ENCODE measurements around the gene F2.

Gene F2

DNA sequence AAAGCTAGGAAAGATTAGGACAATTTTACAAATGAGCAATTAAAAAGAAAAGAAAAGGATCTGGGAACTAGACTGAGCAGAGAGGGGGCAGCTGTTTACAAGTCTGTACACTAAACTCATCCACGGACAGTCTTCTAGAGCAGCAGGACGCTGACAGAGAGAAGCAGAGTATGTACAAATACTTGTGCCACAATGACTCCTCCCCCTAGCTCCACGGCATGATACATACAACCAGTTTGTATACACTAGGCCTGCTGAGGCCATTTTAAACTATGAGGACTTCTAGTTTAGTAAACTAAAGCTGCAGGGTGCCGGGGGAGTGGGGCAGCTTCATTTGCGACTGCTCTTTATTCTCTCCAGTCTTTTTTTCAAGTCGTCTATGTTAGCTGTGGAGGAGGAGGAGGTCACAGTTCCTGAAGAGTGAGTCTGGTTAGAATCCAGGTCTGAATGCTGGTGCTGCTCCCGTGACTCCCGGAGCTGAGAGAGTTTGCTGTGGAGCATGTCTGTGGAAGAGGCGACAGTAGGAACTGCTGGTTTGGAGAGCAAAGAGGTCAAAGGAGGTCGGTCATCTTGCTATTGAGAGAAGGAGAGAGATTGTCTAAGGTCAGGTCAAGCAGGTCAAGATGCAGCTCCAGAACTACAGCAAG, 24.8 kb downstream of the F2 start:
- TF ChIP-seq JUND (IDR thresholded peaks at IDR 0.05; ENCODE audit: low read depth): no peak
- in situ Hi-C loops (cut with HindIII; ENCODE audit: low pct_unique_long_range_greater_than_20kb, low sequenced_read_pairs): no loop called here
- DNase-seq (ENCODE audit: low read depth in 1 of 2, low spot score in 1 of 2): no peak

DNA sequence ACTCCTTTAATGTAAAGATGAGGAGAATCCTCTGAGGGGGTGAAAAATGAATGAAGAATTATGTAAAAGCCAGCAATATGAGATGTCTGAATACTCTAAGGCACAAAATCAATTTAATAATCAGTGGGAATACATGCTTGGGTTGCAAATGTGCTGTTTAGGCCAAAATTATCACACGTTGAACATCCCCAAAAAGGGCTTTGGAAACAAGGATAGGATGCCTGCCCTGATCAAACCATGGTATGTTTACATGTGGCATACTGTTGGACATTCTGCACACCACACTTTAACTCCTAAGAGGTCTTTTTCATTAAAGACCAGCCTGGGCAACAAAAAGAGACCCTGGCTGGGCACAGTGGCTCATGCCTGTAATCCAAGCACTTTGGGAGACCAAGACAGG, 26.3 kb downstream of the F2 start:
- TF ChIP-seq JUND (IDR thresholded peaks at IDR 0.05; ENCODE audit: low read depth): no peak
- DNase-seq (ENCODE audit: low read depth in 1 of 2, low spot score in 1 of 2): no peak
- in situ Hi-C loops (cut with HindIII; ENCODE audit: low pct_unique_long_range_greater_than_20kb, low sequenced_read_pairs): no loop called here

DNA sequence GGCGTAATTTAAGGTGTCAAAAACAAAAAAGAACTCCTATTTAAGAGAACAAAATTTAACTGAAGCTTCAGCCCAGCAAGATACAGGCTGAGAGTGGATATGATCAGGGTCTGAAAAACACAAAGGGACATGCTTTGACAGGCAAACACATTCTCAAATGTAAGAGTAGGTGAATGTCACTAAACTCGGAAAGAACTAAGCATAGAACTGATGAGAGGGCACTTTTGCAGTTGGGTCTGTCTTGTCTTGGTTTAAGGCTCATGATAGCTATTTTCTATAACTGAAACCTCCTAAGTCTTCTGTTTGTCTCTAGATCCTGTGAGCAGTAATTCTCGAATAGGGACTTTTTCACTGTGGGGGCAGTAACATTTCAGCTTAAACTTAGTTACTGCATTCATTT, 27.0 kb downstream of the F2 start:
- no peak for TF ChIP-seq JUND (IDR thresholded peaks at IDR 0.05; ENCODE audit: low read depth)
- no peak for DNase-seq (ENCODE audit: low read depth in 1 of 2, low spot score in 1 of 2)
- in situ Hi-C loops (cut with HindIII; ENCODE audit: low pct_unique_long_range_greater_than_20kb, low sequenced_read_pairs): no loop called here

DNA sequence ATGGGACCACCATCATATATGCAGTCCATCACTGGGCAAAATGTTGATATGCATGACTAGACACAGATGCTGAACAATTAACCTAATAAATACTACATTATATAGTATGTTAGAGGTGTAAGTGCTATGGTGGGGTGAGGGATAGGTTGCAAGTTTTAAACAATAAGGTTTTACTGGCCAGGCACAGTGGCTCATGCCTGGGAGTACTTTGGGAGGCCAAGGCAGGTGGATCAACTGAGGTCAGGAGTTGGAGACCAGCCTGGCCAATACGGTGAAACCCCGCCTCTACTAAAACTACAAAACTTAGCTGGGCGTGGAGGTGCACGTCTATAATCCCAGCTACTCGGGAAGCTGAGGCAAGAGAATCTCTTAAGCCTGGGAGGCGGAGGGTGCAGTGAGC, 28.1 kb downstream of the F2 start:
- no peak for TF ChIP-seq JUND (IDR thresholded peaks at IDR 0.05; ENCODE audit: low read depth)
- in situ Hi-C loops (cut with HindIII; ENCODE audit: low pct_unique_long_range_greater_than_20kb, low sequenced_read_pairs): no loop called here

DNA sequence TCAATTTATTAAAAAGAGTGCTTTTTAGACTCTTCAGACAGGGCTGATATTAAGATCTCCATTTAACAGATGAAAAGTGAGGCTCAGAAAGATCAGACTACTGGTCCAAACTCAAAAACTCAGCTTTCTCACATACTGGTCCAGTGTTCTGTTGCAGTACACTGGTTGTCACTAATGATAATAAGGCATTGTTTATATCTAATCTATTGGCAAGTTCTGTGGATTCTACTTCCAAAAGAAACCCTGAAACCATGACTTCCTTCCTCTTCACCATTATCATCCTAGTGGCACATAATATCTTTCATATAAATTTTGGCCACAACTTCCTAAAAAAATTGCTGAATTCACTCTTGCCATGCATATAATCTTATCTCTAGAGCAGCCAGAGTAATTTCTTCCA, 36.9 kb downstream of the F2 start:
- in situ Hi-C loops (cut with HindIII; ENCODE audit: low pct_unique_long_range_greater_than_20kb, low sequenced_read_pairs): no loop called here
- DNase-seq (ENCODE audit: low read depth in 1 of 2, low spot score in 1 of 2): no peak
- TF ChIP-seq JUND (IDR thresholded peaks at IDR 0.05; ENCODE audit: low read depth): no peak

More for the DNA sequence above, 28.1 kb downstream of the F2 start:
- DNase-seq (ENCODE audit: low read depth in 1 of 2, low spot score in 1 of 2): no peak

DNA sequence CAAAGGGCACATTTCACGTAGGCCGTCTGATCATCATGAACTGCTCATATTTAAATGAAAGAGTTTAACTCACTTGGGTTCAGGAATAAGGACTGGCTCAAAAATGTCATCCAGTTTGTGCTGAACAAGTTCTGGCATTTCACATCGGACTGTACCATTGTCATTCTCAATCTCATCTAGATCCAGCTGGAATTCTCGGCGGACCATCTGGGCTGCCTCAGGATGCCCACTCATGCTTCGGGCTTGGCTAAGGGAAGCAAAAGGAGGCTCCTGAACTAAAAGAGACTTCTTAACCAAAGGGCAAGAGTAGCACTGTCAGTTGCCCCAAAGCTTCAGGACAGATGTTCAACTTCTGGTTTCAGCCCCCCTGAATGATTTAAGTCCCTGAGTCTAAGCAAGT, 40.2 kb downstream of the F2 start:
- in situ Hi-C loops (cut with HindIII; ENCODE audit: low pct_unique_long_range_greater_than_20kb, low sequenced_read_pairs): no loop called here
- no peak for TF ChIP-seq JUND (IDR thresholded peaks at IDR 0.05; ENCODE audit: low read depth)
- DNase-seq (ENCODE audit: low read depth in 1 of 2, low spot score in 1 of 2): no peak

DNA sequence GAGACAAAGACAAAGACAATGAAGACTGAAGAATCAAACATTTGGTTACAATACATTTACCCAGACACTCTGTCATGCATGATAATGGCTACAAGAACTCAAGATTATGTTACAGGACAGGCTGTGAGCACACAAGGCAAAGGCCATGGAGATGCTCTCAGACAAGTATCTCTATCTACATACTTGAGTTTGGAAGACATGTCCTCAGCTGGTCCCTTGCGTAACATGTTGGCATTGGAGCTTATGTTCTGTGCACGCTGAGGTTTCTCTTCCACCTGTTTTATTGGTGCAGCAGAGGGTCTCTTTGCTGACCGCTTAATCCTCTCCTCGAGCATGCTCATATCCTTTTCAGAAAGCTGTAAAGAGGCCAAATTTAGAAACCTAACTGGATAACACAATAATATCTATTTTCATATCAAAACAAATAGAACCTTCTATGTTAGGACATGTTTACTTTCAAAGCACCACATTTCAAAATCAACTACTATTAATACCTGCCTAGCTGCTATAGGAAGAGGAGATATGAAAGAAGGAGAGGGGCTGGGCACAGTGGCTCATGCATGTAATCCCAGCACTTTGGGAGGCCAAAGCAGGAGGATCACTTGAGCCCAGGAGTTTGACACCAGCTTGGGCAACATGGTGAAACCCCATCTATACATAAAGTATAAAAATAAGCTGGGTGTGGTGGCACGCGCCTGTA, 41.6 kb downstream of the F2 start:
- in situ Hi-C loops (cut with HindIII; ENCODE audit: low pct_unique_long_range_greater_than_20kb, low sequenced_read_pairs): no loop called here
- TF ChIP-seq JUND (IDR thresholded peaks at IDR 0.05; ENCODE audit: low read depth): no peak
- no peak for DNase-seq (ENCODE audit: low read depth in 1 of 2, low spot score in 1 of 2)

DNA sequence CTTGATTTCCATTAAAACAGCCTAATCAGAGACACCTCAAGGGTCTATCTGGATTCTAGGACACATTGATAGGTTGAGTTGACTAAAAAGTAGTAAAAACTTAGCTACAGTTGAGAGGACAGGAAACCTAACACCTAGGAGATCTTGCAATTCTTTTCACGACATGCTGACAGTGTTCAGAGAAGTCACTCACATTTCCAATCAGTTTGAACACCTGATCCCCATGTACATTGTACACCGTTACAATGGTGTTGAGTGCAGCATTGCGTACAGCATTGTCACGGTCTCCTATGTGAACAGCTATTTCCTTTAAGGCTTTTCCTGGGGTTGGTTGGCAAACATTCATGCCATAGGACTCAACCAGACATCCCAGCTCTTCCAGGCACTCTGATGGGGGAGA, 42.8 kb downstream of the F2 start:
- no peak for TF ChIP-seq JUND (IDR thresholded peaks at IDR 0.05; ENCODE audit: low read depth)
- DNase-seq (ENCODE audit: low read depth in 1 of 2, low spot score in 1 of 2): no peak
- in situ Hi-C loops (cut with HindIII; ENCODE audit: low pct_unique_long_range_greater_than_20kb, low sequenced_read_pairs): no loop called here

DNA sequence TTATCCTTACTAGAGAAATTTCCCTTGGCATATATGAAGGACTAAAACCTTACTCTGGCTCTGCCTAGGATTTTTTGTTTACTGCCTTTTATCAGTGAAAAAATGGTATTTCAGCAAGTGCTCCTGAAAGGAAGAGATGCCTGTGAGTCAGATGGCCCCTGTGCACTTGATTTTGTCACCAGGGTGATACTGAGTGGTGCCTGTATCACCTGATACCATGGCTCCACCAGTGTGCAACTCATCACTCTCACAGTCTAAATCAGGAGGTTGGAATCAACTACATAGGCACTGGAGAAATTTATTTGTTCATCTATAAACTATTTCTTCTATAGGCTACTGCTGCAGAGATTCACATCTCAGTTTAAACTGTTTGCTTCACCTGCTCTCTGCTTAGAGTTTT, 43.2 kb downstream of the F2 start:
- no peak for TF ChIP-seq JUND (IDR thresholded peaks at IDR 0.05; ENCODE audit: low read depth)
- in situ Hi-C loops (cut with HindIII; ENCODE audit: low pct_unique_long_range_greater_than_20kb, low sequenced_read_pairs): no loop called here
- DNase-seq (ENCODE audit: low read depth in 1 of 2, low spot score in 1 of 2): no peak

DNA sequence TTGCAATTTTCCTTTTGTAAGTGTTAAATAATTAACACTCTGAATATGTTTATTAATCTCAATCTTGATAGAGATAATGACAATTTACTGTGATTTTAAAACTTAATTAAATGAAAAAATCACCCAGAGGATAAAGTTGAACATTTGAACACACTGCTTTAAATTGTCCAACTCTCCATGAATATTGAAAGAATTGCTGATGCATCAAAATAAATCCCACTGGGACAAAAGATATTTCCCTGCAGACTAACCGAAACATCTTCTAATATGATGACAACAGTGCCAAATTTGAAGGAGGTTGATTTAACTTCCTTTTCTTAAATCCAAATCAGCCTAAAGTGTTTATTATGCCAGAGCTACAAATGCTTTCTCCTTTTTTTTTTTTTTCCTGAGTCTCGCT, 47.6 kb downstream of the F2 start:
- DNase-seq (ENCODE audit: low read depth in 1 of 2, low spot score in 1 of 2): no peak
- in situ Hi-C loops (cut with HindIII; ENCODE audit: low pct_unique_long_range_greater_than_20kb, low sequenced_read_pairs): no loop called here
- no peak for TF ChIP-seq JUND (IDR thresholded peaks at IDR 0.05; ENCODE audit: low read depth)

DNA sequence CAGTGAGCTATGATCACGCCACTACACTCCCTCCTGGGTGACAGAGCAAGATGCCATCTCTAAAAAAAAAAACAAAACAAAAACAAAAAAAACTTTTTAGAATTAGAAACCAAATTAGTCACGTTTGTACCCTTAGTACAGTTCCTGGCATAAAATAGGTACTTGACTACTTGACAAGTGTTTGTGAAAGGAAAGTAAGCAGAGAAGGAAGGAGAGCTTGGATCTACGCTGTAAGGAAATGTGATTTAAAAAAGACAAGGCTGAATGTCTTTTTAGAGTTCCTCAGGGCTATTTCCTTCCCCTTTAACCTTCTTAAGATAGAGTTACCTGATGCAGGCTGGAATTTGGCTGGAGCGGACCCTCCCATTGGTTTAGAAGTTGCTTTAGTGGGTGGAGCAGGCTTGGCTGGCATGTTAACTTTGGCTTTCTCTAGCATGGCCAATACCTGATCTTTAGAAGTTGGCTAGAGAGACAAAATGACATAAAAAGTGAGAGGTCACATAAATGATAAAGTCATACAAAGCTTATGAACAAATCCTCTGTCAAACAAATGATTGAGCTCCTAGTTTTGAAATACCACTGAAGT, 50.7 kb downstream of the F2 start:
- TF ChIP-seq JUND (IDR thresholded peaks at IDR 0.05; ENCODE audit: low read depth): no peak
- in situ Hi-C loops (cut with HindIII; ENCODE audit: low pct_unique_long_range_greater_than_20kb, low sequenced_read_pairs): no loop called here
- no peak for DNase-seq (ENCODE audit: low read depth in 1 of 2, low spot score in 1 of 2)

DNA sequence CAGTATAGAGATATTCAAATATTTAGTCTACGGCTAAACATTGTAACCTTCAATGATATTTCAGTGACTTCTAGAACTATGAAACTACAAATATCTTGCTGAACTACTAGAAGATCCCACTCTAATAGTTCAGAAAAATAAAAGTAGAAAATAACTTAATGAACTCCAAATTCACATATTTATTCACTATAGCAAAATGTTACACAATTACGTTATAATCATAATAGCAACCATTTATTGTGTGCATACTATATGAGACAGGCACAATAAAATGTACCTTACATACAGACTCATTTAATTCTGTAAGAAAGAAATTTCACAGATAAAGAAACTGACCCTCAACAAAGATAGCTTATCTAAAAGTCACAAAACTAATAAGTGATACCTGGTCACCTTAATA, 57.9 kb downstream of the F2 start:
- TF ChIP-seq JUND (IDR thresholded peaks at IDR 0.05; ENCODE audit: low read depth): no peak
- DNase-seq (ENCODE audit: low read depth in 1 of 2, low spot score in 1 of 2): no peak
- in situ Hi-C loops (cut with HindIII; ENCODE audit: low pct_unique_long_range_greater_than_20kb, low sequenced_read_pairs): no loop called here

DNA sequence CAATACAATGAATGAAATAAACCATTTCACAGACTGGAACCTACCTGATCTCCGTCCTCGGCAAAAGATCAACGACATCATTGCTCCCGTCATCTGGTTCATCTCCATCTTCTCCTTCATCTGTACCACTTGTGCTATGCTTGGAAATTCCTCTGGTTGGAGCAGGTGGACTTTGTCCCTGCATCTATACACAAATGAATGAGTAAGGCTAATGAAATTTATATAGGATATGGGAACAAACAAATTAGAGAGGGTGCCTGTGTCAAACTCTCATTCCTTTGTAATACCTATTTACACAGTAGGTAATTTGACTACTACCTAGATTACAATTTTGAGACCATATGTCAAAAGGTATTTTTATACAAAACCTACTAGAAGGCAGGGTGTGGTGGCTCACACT, 59.4 kb downstream of the F2 start:
- no peak for DNase-seq (ENCODE audit: low read depth in 1 of 2, low spot score in 1 of 2)
- in situ Hi-C loops (cut with HindIII; ENCODE audit: low pct_unique_long_range_greater_than_20kb, low sequenced_read_pairs): no loop called here
- no peak for TF ChIP-seq JUND (IDR thresholded peaks at IDR 0.05; ENCODE audit: low read depth)
